ENCODE measurements around the gene NPIPB5.
A peak's percentile ranks its signal among the peaks of the same experiment; 100 is the strongest.
"Not testable (repeated sequence)": the region's sequence is repeated elsewhere in the genome, so short reads cannot be mapped to it uniquely, and the experiment has no call there.

Gene NPIPB5

DNA sequence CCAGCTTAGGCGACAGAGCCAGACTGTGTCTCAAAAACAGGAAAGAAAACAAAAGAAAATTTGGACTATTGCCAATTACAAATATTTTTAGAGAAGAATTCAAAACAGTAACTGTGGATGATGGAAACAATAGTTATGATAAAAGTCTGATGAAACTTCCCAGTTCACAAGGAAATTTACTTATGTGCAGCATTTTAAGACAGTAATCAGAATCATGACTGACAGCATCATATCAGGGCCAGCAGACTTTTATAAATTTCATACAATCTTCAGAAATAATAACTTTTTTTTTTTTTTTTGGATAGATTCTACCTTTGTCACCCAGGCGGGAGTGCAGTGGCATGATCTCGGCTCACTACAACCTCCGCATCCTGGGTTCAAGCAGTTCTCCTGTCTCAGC, at the start of gene NPIPB5:
Gene NPIPB5 (plus strand): TSS at position 301 of the 400 bp plus-strand sequence. CDS start 2,911 bp downstream, outside the sequence.
- not testable (repeated sequence) for DNase-seq

DNA sequence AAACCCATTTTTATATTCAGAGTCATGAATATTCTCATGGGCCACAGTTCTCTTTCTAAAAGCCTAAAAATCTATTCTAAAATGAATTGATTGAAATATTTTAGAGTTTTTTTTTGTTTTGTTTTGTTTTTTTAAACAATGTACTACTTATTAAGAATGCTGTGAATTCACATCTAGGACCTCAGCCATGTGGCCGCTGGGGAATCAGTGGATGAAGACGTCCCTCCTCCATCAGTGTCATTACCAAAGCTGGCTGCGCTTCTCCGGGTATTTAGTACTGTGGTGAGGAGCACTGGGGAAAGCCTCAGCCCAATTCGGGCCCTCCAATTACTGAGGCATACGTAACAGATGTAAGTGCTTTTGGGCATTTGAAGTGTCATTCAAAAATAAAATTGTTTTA, 41.8 kb upstream of the NPIPB5 start:
- DNase-seq, result not testable (repeated sequence)

DNA sequence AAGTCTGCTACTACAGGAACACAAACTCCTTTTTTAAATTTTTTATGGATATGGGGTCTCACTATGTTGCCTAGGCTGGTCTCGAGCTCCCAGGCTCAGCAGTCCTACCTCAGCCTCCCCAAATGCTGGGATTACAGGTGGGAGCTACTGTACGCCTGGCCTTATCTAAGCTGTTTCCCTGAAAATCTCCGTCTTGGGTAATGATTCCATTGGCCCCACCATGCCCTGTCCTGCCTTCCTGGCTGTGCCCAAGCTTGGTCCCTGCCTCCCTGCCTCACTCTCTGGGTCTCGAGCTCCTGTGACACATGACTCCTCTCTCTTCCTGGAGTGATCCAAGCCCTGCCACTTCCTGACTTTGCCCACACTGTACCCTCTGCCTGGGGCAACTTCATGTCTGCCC, 27.3 kb downstream of the NPIPB5 start:
- DNase-seq, result not testable (repeated sequence)

DNA sequence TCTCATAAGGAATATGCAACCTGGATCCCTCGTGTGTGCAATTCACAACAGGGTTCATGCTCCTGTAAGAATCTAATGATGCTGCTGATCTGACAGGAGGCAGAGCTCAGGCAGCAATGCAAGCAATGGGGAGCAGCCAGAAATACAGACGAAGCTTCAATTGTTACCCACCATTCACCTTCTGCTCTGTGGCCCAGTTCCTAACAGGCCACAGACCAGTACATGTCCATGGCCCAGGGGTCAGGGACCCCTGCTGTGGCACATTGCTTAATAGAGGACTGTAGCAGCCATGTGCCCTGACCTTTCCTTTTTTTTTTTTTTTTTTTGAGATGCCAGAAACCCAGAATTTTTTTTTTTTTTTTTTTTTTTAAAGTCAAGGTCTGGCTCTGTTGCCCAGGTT, 34.1 kb downstream of the NPIPB5 start:
- DNase-seq, result not testable (repeated sequence)

DNA sequence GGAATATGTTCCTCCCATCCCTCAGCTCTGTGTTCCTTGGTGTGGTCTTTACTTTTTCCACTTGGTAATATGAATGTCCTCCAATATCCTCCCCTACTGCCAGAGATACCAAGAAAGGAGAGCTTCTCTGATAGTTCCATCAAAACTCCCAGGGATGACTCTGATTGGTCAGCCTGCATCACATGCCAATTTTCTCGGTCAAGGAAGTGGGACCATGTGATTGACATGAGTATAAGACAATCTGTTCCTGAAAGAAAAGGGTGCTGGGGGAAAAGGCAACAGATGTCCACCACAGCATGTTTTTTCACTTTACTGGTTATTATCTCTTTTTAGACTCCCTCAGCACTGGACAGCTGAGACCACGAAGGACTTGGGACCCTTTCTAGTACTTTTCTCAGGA, 35.9 kb downstream of the NPIPB5 start:
- DNase-seq, result peak; percentile 1

DNA sequence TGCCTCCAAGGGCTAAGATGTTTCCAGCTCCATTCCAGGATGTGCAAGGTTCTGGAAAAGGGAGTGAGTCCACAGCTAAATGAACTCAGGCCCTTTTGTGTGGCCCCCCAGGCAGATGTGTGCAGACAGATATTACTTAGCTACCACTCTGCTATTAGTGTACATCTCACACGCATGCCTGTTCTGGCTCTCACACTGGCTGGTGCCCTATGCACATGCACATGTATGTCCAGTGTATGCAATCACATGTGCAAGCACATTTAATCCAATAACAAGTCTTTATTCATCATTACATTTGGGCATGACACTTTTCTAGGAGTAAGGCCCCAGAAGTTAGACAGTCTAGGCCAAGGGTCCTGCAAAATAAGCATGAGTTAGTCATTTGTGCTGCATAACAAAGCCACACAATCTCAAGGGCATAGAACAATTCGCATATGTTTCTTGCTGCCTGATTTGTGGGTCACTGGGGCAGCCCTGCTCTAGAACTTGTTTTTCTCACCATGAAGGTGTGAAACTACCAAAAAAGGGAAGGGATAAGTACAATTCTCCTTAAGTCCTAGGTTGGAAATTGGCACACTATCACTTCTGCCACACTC, 36.6 kb downstream of the NPIPB5 start:
- not testable (repeated sequence) for DNase-seq

DNA sequence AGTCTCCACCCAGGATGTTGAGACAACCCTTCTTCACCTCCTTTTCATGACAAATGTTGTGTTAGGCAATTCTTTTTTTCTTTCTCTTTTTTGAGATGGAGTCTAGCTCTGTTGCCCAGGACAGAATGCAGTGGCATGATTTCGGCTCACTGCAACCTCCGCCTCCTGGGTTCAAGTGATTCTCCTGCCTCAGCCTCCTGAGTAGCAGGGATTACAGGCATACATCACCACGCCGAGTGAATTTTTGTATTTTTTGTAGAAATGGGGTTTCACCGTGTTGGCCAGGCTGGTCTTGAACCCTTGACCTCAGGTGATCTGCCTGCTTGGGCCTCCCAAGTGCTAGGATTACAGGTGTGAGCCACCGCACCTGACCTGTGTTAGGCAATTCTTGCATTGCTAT, 39.2 kb downstream of the NPIPB5 start:
- not testable (repeated sequence) for DNase-seq

DNA sequence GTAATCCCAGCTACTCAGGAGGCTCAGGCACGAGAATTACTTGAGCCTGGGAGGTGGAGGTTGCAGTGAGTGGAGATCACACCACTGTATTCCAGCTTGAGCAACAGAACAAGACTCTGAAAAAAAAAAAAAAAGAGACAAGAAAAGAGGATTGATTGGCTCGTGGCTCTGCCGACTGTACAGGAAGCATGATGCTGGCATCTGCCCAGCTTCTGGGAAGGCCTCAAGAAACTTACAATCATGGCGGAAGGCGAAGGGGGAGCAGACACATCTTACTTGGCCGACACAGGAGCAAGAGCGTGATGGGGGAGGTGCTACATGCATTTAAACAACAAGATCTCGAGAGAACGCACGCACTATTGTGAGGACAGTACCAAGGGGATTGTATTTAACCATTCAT, 40.5 kb downstream of the NPIPB5 start:
- not testable (repeated sequence) for DNase-seq

DNA sequence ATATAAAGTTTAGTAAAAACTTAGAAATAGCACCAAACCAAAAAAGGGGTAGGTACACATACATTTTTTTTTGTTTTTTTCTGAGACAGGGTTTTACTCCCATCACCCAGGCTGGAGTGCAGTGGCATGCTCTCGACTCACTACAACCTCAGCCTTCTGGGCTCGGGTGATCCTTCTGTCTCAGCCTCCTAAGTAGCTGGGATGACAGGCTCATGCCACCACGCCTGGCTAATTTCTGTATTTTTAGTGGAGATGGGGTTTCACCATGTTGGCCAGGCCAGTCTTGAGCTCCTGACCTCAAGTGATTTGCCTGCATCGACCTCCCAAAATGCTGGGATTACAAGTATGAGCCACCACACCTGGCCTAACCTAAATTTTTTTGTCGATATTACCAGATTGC, 41.0 kb downstream of the NPIPB5 start:
- not testable (repeated sequence) for DNase-seq

DNA sequence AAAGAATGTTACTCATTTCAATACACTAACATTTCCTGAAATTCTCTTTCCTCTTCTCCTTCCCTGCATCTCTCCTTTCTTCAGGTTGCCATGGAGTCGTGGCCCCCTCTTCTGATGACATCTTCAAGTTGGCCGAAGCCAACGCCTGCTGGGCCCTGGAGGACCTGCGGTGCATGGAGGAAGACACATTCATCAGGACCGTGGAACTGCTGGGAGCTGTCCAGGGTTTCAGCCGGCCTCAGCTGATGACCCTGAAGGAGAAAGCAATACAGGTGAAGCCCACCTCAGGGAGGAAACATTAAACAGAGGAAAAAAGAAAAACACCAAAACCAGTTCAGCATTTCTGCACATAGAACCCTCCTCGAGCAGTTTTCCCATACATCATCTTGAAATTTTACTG, 46.1 kb downstream of the NPIPB5 start:
- not testable (repeated sequence) for DNase-seq

All from DMS 273 treated with DMSO at 0.1 percent for 48 hours (cell line).